Mammary microvascular endothelial cell (primary cell): ENCODE measurements around the gene DCAF10. TPM values are rescaled to one million over a fixed set of nuclear protein-coding genes. Genes with fewer than 3 reads are reported as not detected.

ENCODE experiments used
- total RNA-seq: library from RNA; depleted of rRNA; stranded (reverse); fragments of >200 nt; gene quantifications from 2 replicates; pipeline ENCODE4 v1.2.3, GENCODE V29; 2015

DCAF10 gene, protein sequence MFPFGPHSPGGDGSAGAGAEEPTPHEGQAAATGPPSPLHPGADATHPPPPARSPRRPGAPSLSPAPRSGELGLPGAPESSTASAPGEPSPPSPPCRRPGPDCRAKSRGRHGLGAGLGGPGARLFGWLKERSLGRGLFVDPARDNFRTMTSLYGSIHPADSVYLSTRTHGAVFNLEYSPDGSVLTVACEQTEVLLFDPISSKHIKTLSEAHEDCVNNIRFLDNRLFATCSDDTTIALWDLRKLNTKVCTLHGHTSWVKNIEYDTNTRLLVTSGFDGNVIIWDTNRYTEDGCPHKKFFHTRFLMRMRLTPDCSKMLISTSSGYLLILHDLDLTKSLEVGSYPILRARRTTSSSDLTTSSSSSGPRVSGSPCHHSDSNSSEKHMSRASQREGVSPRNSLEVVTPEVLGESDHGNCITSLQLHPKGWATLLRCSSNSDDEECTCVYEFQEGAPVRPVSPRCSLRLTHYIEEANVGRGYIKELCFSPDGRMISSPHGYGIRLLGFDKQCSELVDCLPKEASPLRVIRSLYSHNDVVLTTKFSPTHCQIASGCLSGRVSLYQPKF
- total RNA-seq, result 14.4 and 20.6 TPM in 2 replicates

DNA sequence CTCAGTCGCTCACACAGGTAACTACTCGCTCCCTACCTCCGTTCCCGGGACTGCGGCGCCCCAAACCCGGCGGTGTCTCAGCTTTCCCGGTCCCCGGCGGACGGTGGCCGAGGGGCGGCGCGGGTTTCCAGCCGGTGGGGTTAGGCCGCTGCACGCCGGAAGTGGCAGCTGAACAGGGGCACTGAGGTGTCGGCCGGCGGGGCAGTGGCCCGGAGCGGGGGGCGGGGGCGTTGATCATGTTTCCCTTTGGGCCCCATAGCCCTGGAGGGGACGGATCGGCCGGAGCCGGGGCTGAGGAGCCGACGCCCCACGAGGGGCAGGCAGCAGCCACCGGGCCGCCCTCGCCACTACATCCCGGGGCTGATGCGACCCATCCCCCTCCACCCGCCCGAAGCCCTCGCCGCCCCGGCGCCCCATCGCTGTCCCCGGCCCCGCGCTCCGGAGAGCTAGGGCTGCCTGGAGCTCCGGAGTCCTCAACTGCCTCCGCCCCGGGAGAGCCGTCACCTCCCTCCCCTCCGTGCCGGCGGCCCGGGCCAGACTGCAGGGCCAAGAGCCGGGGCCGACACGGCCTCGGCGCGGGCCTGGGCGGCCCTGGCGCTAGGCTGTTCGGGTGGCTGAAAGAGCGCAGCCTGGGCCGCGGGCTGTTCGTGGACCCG lies at the start of gene DCAF10:
TSS of gene DCAF10 (plus strand) at position 167 of the 656 bp plus-strand sequence. CDS start at position 237, 70 bp downstream.

GRCh38 chr9:37753489-37754190 lies 47.0 kb upstream of the DCAF10 start, which contains the start of gene TRMT10B:
TRMT10B (plus strand) TSS chr9:37753805; CDS start chr9:37761932, 8,127 bp downstream.

GRCh38 chr9:37784616-37785483 lies 15.7 kb upstream of the DCAF10 start, which contains the start of gene EXOSC3:
EXOSC3 (minus strand) TSS chr9:37785064; CDS start chr9:37785044, 20 bp downstream.

GRCh38 chr9:37903647-37904444 lies 103.2 kb downstream of the DCAF10 start, which contains the start of gene SLC25A51:
SLC25A51 (minus strand) TSS chr9:37904127; CDS start chr9:37888550, 15,577 bp downstream.

Other genes starting within 250 kb of the DCAF10 start
- 5.1 and 8.7 TPM in 2 replicates for gene FBXO10, start 224.4 kb upstream of the DCAF10 start, total RNA-seq
- gene TOMM5, start 208.2 kb upstream of the DCAF10 start, total RNA-seq, result 173 and 214 TPM in 2 replicates
- not detected in 2 replicates for gene FRMPD1, start 149.8 kb upstream of the DCAF10 start, total RNA-seq
- 1.6 and 2.3 TPM in 2 replicates for gene TRMT10B, start 47.0 kb upstream of the DCAF10 start, total RNA-seq
- gene EXOSC3, start 15.7 kb upstream of the DCAF10 start, total RNA-seq, result 32.2 and 42.8 TPM in 2 replicates
- 37.7 and 45.1 TPM in 2 replicates for gene SLC25A51, start 103.3 kb downstream of the DCAF10 start, total RNA-seq